Cerebellar nuclear complex (tissue), 1 donor: Measurements from ENCODE around the gene TMEM40.
"Not testable (repeated sequence)": the region's sequence is repeated elsewhere in the genome, so short reads cannot be mapped to it uniquely, and the experiment has no call there.

Experiments
- DNase-seq, 2 experiments: peaks; one replicate each; lab custom pipeline; 2025; lab: John Stamatoyannopoulos, UW

Gene TMEM40

DNA sequence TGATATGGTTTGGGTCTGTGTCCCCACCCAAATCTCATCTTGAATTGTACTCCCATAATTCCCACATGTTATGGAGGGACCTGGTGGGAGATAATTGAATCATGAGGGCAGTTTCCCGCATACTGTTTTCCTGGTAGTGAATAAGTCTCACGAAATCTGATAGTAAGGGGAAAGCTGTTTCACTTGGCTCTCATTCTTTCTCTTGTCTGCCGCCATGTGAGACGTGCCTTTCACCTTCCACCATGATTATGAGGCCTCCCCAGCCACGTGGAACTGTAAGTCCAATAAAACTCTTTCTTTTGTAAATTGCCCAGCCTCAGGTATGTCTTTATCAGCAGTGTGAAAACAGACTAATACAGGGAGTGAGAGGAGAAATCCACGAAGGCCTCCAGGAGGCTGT lies 16.9 kb upstream of the TMEM40 start:
- not testable (repeated sequence) for DNase-seq

DNA sequence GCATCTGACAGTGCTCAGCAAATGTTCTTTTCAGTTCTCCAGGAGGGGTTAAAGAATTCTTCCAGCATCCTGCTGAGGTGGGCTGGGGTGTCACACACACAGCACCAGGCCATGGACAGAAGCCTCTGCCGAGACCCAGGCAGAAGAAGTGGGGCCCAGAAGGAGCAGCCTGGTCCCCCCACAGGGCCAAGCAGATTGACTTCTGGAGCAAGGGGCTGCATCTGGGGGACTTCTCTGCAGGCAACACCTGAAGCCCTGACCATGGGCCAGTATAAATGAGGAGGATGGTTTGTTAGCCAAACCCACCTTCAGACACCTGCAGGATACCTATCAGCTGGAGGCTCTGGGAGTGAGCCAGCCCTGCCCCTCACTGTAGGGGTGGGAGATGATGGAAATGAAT lies 16.2 kb upstream of the TMEM40 start:
- DNase-seq = no peak

DNA sequence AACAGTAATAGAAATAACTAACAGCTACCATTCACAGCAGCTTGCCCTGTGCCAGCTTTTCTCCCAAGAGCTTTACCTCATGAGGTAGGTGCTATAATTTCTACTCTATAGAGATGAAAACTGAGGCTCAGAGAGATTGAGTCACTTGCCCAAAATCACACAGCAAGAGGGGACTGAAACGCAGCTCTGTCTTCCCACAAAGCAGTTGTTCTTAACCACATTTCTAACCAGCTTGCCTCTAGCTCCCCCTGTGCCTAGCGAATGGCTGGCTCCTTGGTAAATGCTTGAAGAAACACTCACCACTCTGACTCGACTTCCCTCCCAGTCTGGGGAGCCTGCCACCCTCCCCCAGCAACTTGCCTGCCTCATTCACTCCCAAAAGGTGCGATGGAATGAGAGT lies 15.6 kb upstream of the TMEM40 start:
- no peak for DNase-seq

DNA sequence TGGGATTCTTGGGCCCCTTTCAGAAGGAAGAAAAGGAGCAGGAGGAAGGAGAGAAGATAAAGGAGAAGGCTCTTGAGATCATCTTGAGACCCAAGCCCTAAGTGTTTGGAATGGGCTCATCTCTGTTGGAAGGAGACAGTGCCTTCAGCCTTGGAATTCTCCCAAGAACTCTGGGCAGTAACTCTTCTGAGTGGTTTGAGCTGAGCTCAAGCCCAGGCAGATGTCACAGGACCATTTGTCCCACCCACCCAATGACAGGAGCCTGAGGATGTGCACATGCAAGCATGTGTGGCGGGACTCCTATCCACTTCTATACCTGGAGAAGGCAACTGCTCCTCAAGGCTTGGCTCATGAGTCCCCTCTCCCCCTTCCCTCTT lies 14.6 kb upstream of the TMEM40 start:
- no peak for DNase-seq

DNA sequence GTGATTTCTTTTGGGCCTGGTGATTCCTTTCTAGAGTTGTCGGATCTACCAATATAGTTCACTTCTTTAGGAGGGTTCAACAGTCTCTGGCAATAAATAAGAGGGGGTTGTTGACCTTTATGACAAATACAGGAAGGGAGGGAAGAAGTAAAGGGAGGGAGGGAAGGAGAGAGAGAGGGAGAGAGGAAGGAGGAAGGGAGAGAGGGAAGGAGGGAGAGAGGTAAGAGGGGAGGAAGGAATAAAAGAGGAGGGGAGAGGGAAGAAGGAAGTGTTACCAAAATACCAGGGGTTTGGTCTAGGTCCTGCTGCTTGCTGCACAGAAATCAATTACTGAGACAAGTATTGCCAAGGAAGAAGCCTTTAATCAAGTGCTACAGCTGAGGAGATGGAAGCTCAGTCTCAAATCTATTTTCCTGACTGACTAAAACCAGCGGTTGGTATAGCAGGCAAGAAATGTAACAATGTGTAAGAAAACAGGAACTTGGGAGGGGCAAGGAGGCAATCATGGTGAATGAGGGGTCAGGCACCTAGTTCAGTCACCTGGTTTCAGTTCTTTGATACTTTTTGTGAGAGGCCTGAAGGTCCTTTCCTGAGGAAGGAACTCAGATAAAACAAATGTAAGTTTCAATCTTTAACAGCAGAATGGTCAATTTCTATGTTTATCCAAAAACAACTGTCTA lies 14.1 kb upstream of the TMEM40 start:
- no peak for DNase-seq

DNA sequence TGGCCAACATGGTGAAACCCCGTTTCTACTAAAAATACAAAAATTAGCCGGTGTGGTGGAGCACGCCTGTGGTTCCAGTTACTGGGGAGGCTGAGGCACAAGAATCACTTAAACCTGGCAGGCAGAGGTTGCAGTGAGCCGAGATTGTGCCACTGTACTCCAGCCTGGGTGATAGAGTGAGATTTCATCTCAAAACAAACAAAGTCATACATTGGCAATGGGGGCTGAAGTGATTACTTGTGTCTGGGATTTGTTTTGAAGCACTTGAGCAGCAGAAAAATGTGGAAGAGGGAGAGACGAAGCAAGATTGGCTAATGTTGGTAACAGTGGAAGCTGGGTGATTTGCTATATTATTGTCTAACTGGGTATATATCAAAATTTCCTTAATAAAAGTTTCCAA lies 13.4 kb upstream of the TMEM40 start:
- DNase-seq = no peak

DNA sequence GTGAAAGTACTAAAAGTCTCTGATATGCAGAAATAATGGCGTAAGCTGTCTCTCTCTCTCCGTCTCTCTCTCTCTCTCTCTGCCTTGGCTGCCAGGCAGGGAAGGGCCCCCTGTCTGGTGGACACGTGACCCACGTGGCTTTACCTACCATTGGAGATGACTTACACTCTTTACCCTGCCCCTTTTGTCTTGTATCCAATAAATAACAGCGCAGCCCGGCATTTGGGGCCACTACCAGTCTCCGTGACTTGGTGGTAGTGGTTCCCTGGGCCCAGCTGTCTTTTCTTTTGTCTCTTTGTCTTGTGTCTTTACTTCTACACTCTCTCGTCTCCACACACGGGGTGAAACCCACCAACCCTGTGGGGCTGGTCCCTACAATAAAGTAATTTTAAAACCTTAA lies 12.2 kb upstream of the TMEM40 start:
- DNase-seq = no peak

DNA sequence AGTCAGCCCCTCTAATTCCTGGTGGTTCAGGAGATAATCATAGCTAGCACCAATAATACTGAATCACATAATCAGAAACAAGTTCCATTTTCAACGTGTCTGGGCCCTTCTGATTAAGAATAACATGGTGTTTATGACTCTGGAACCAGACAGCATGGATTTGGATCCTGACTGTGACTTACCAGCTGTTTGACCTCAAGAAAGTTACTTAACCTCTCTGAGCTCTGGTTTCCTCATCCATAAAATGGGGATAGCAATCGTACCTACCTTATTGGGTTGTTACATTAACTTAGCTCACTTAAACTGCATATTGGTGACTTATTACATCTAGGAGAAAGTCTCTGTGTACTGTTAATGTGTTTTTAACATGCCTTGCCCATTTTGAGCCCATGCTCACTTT lies 10.7 kb upstream of the TMEM40 start:
- DNase-seq = no peak

DNA sequence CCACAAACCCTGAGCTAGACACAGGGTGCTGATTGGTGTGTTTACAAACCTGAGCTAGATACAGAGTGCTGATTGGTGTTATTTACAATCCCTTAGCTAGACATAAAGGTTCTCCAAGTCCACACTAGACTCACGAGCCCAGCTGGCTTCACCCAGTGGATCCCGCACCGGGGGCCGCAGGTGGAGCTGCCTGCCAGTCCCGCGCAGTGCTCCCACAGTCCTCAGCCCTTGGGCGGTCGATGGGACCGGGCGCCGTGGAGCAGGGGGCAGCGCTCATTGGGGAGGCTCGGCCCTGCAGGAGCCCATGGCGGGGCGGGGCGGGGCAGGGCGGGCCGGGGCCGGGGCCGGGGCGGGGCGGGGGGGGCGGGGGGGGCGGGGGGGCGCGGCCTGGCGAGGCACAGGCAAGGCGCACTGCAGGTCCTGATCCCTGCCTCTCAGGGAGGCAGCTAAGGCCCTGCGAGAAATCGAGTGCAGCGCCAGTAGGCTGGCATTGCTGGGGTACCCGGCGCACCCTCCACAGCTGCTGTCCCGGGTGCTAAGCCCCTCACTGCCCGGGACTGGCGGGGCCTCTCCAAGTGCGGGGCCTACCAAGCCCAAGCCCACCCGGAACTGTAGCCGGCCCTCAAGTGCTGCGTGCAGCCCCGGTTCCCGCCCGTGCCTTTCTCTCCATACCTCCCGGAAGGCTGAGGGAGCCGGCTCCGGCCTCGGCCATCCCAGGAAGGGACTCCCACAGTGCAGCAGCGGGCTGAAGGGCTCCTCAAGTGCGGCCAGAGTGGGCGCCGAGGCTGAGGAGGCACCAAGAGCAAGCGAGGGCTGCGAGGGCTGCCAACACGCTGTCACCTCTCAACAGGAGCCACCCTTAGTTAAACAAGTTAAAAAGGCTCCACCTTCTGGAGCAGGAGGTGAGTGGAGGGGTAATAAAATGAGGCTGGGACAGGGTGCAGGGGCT lies 9.8 kb upstream of the TMEM40 start:
- DNase-seq = no peak

DNA sequence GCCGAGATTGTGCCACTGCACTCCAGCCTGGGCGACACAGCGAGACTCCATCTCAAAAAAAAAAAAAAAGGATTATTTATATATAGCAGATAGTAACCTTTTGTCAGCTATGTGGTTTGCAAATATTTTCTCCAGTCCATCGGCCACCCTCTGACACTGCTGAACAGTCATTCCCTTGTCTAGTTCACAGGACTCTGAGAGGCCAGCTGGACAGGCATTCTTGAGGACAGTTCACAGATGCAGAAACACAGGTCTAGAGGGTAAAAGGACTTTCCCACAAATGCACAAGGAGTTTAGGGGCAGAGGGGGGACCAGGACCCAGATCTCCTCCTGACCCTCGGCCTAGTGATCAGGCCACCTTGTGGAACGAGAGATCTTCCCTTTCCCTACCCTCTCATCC lies 7.5 kb upstream of the TMEM40 start:
- DNase-seq = no peak

DNA sequence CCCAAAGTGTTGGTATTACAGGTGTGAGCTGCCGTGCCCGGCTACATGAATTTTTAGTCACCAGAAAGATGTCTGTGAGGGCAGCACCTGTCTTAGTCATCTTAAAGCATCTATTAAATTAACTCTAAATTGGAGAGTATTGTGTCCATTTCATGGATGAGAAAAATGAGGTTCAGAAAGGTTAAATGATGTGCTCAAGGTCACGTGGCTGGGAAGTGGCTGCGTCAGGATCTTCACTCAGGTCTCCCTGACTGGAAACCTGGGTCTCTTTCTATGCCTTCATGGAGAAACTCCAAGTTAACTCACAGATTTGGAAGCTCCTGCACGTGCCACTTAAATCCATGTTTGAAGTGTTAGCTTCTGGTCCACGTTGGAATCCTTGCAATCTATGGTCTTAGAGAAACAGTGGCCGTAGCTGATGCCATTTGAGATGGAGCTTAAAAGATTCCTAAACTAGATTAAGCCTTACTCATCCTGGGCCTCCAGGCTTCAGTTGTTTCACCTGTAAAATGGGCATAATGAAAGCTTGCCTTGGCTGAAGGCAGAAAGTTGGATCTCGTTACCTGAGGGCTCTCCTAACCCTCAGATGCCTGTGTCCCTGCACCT lies 5.2 kb upstream of the TMEM40 start:
- DNase-seq = no peak

DNA sequence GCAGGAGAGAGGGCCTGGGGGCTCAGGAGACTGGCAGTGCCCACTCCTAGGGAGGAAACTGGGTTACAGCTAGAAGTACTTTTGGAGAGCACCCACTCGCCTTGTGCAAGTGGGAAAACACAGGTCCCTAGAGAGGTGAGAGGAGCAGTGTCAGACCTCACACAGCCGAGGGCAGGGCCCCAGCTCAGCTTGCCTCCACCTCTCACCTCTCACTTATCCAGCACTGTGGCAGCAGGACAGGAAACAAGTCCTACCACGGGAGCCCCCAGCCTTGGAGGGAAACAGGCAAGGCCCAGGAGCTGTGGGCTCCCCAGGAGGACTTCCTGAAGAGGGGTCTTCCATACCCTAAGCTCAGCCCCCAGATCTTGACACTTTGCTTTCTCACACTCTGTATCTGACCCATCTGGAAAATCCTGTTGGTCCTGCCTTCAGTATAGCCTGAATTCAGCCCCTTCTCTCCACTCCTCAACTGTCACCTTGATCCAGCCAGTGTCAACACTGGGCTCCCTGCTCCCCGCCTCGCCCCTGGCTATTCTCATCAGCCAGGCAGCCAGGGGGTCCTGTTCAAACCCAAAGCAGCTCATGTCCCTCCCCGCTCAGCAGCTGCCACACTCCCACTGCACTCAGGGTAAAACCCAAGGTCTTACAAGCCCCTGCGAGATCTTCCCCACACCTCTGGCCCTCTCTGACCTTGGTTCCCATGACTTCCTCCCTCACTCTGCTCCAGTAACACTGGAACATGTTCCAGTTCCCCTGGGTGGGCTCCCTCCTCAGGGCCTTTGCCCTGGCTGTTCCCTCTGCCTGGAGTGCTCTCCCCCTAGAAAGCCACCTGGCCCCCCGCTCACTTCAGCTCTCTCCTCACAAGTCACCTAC lies 870 bp upstream of the TMEM40 start:
- no peak for DNase-seq

DNA sequence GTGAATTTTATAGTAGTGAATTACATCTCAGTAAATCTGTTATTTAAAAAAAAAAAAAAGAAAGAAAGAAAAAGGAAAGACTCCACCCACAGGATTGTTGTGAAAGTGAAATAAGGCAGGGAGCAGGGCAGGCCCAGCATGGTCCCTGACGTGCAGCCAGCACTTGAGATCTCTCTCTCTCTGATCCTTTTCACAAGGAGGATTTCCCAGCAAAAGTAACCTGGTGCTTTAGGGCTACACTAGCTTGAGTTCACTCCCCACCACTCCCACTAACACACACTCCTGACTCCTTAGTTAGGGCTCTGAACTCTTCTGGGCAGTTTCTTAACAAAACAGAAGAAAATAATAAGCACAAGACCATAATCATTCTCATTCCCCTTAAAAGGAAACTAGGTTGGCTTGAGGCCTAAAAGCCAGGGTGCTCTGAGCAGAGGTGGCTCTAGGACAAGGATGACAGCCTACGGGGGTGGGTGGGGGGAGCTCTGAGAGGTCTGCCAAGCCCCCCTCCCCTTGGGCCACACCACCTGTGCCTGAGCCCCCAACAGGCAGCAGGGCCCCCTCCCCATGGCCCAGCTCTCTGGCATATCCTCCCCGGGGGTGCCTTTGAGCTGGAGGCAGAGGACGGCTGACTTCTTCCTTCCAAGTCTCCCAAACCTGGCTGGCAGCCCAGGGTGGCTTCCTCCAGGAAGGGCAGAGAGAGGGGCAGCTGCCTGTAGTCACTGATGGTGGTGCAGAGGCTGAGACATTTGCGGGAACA lies 856 bp downstream of the TMEM40 start:
- DNase-seq = no peak

DNA sequence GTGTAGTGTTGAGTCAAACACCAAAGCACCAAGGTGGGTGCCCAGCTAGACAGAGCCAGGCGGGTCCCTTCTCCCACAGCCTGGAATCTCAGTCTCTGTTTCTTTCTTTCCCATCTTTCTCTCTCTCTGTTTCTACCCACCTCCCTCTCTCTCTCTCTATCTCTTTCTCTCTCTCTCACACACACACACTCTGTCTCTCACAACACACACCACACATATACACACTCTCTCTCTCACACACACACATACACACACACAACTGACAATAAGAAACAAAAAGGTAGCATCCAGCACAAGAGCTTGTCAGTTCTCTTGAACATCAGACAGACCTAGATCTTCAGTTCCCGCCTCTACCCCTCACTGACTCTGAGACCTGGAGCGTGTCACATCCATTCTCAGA lies 2.4 kb downstream of the TMEM40 start:
- DNase-seq = no peak

DNA sequence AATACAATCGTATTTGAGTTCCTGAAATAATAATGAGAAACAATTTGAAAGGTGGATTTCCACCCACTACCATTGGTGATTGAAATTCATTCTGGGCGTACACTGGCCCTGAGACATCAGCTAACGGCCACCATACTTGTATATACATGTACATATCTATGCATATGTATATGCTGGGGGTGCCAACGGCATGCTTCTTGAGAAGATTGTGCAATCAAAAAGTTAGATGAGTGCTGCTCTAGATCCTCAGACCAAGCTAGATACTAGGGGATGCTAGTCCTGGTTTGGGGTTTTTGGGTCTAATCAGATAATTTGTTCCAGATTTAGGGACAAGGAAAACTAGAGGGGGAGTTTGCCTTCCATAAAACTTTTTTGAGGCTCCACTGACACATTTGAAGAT lies 2.9 kb downstream of the TMEM40 start:
- no peak for DNase-seq

DNA sequence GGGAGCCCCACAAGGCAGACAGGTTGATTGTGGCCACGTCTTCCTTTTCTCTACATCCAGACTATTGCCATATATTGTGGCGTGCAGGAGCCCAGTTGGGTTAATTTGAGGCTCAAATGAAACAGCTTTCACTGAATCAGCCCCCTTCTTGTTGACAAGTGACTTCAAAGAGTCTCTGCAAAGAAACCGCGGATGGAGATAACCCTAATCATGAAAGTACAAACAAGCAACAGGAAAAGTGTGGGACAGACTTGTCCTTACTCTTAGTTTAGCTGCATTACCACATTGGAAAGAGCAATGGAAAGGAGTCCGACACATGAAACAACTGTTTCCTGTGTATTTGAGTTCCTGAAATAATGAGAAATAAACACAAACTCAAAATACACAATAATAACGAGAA lies 3.3 kb downstream of the TMEM40 start:
- DNase-seq = no peak

DNA sequence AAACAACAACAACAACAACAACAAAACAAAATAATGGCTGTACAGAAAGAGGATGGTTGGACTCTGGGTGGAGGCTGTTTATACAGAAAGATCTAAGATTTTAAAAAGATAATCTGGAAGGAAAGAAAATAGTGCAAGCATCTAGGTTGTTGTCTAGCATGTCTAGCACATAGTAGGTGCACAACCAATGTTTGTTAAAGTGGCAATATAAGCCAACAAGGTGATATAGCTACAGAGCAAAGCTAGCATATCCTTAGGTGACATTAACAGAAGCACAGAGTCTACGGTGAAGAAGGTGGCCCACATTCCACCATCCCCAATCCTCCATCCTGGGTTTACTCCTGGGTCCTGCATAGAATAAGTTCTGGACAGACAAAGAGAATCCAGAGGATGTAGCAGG lies 4.7 kb downstream of the TMEM40 start:
- no peak for DNase-seq

DNA sequence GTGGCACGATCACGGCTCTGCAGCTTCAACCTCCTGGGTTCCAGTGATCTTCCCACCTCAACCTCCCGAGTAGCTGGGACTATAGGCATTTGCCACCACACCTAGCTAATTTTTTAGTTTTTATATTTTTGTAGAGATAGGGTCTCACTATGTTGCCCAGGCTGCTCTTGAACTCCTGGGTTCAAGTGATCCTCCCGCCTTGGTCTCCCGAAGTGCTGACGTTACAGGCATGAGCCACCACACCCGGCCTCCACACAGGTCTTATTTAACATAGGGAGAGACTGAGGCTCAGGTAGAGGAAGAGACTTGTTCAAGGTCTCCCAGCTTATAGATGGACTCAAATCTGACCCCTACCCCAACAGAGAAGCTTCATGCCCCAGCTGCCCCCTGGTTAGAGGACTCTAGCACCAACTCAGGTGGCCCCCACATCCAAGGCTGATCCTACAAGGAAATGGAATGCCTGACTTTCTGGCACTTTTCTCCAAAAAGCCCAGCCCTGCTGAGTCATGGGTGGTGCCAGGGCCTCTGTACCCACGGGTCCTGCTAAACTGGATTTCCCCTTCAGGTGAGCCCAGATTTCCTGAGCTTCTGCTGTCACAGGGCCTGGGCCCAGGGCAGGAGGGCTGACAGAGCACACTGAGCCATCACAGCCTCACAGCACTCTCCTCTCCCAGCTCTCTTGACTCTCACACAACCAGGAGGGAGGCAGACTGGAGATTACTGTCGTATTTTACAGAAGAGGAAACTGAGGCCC lies 5.6 kb downstream of the TMEM40 start:
- no peak for DNase-seq

DNA sequence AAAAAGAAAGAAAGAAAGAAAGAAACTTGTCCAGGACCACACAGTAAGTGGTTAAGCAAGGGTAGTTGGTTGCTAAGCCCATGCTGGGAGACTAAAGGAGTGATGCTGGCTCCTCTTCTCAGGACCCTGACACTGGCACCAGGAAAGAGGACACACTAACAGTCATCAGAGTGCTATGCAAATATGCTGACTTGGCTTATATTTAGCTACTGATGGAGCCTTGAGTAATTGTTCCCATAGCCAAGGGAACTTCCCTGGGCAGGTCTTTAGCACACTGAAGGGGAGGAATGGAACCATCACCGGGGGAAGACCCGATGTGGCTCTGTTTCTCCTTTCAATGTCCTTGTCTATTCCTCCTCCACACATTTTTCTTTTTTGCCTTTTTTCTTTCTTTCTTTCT lies 6.2 kb downstream of the TMEM40 start:
- no peak for DNase-seq

DNA sequence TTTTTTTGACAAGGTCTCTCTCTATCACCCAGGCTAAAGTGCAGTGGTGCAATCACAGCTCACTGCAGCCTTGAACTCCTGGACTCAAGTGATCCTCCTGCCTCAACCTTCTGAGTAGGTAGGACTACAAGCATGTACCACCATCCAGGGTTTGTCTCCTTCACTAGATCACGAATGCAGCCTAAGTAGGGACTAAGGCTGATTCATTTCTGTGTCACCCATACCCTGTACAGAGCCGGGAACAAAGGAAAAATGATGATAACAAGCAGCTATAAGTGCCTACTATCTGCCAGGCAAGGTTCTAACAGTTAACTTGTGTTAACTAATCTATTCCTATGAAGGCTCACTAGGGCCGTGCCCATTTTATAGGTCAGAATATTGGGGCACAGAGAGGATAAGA lies 7.0 kb downstream of the TMEM40 start:
- no peak for DNase-seq

DNA sequence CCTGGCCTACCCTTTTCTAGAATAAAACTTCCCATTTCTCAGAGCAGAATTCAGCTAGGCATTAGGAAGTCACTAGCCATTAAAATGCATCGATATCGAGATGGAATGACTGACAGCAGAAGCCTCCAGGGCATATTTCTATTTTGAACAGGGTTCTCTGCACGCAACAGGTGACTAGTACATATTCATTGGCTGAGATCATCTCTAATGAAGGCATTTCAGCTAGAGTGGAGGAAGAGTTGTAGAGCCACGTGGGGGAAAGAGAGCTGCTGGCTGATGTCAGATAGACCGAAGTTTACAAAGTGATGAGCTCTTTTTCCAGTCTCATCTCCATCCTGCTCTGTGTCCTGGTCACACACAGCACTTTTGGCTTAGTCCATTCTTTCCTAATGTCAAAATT lies 7.5 kb downstream of the TMEM40 start:
- no peak for DNase-seq
